CD4-positive, alpha-beta T cell treated with Interleukin-17A for 4 hours (primary cell): ENCODE measurements around the gene CFAP65.

ENCODE experiments used
- DNase-seq: peaks from one replicate; pipeline ENCODE4 v3.0.0-alpha.2; 2020; ENCODE audit warnings: mixed read lengths

Gene CFAP65, protein sequence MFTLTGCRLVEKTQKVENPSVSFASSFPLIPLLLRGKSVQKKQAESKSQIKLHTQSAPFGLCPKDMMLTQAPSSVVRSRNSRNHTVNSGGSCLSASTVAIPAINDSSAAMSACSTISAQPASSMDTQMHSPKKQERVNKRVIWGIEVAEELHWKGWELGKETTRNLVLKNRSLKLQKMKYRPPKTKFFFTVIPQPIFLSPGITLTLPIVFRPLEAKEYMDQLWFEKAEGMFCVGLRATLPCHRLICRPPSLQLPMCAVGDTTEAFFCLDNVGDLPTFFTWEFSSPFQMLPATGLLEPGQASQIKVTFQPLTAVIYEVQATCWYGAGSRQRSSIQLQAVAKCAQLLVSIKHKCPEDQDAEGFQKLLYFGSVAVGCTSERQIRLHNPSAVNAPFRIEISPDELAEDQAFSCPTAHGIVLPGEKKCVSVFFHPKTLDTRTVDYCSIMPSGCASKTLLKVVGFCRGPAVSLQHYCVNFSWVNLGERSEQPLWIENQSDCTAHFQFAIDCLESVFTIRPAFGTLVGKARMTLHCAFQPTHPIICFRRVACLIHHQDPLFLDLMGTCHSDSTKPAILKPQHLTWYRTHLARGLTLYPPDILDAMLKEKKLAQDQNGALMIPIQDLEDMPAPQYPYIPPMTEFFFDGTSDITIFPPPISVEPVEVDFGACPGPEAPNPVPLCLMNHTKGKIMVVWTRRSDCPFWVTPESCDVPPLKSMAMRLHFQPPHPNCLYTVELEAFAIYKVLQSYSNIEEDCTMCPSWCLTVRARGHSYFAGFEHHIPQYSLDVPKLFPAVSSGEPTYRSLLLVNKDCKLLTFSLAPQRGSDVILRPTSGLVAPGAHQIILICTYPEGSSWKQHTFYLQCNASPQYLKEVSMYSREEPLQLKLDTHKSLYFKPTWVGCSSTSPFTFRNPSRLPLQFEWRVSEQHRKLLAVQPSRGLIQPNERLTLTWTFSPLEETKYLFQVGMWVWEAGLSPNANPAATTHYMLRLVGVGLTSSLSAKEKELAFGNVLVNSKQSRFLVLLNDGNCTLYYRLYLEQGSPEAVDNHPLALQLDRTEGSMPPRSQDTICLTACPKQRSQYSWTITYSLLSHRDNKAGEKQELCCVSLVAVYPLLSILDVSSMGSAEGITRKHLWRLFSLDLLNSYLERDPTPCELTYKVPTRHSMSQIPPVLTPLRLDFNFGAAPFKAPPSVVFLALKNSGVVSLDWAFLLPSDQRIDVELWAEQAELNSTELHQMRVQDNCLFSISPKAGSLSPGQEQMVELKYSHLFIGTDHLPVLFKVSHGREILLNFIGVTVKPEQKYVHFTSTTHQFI (N-terminal part only)

DNA sequence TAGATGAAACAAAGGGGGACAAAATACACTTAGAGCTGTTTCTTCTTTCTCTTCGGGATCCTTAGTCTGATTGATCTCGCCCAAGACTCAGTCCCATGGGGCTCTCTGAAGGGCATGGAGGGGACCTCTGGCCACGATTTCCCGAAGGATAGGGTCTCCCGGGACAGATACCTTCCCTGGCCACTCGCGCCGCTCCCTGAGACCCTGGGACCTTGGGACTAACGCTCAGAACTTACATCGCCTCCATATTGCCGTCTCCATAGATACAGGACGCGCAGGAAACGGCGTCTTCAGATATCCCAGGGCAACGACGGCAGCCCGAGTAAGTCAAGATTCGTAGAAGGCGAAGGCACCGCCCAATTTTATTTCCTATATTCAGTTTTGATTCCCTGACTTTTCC lies at the start of gene CFAP65:
Gene CFAP65, minus strand, starts transcription at position 265 of the 400 bp plus-strand sequence. CDS start 2,468 bp downstream, outside the sequence.
- DNase-seq = no peak

DNA sequence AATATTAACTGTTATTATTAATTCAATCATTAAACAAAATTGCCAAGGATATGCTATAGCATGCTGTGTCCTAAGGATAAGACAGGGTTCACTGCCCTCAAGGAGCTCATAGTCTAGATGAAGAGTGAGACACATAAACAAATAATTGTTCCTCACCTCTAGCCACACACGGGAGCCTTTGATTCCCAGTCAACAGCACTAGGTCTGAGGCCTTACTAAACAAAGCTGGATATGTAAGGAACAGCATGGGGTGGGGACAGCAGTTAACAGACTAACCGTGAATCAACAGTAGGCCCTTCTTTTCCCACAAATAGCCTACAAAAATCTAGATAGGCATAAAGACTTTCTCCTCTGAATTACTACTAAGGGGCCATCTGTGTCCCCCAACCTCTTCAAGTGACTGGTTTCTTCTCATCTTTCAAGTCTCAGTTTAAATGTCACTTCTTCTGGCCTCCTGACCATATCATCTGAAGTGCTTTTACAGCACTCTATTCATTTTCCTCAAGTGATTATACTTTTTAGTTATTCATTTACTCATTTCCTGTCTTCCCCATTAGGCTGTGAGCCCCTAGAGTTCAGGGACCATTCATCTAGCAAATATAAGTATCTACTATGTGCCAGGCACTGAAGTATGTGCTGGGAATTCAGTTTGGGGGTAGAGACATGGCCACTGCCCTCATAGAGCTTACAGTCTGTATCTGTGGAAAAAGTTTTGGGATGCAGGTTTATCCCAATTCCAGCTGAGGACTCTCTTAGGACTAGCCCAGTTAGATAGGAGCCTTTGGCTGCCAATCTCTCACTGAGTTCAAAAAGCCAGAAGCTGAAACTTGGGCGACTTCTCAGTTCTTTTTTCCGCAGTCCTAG lies 49.4 kb upstream of the CFAP65 start:
- no peak for DNase-seq

- DNase-seq = no peak
These were observed 48.0 kb upstream of the CFAP65 start for GRCh38 chr2:219089330-219089729.

DNA sequence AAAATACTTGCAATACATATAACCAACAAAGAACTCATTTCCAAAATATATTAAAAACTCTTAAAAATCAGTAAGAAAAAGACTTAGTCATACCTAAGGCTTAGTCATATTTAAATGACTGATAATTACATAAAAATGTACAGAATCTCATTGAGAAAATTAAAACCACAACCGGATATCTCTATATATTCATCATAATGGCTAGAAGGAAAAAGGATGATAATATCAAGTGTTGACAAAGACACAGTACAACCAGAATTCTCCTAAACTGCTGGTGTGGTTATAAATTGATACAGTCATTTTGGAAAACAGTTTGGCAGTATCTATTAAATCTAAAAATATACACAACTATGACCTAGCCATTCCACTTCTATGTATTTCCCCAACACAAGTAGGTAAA lies 46.5 kb upstream of the CFAP65 start:
- DNase-seq = no peak

GRCh38 chr2:219087361-219087760 lies 46.0 kb upstream of the CFAP65 start:
- DNase-seq = no peak

DNA sequence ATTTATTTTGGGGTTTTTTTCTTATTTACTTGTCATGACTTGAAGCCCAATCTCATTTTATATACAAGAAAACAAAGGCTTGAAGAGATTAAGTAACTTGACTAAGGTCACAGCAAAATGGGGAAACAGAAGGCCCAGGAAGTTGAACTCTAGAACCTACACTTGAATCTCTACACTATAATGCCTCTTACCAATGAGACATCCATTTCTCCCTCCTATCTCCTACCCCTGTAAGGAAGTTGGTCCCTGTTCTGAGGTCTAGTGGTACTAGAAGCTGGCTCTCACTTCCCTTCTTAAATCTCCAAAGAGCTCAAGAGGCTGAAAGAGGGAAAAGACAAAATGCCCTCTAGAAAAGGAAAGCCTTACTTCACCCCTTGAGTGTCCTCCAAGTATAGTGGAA lies 44.9 kb upstream of the CFAP65 start:
- DNase-seq = no peak

GRCh38 chr2:219084791-219085190 lies 43.5 kb upstream of the CFAP65 start:
- DNase-seq = no peak

DNA sequence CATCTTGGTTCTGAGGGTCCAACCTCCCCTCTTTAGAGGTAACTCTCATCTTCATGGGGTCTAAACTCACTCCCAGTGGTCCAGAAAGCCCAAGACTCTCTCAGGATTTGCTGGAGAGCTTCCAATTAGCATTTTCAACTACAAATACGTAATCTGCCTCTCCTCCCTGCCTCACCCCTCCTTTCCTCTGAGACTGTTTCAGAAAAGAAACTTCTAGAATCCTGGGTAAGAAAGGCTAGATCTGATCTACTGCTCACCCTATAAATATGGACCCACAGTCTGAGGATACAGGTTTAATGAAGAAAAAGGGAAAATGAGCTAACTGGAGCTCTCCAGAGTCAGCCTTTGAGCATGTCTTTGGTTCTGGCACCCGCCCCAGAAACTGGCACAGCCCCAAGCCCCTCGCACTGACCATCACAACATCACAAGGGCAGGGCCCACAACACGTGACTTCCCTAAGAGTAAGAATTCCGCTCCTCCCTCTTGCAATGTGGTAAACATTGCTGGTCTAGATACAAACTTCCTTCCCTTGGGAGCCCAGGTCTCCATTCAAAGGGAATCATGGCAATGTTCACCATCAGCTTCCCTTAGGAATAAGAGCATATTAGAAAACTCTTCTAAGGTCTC lies 41.1 kb upstream of the CFAP65 start:
- no peak for DNase-seq

DNA sequence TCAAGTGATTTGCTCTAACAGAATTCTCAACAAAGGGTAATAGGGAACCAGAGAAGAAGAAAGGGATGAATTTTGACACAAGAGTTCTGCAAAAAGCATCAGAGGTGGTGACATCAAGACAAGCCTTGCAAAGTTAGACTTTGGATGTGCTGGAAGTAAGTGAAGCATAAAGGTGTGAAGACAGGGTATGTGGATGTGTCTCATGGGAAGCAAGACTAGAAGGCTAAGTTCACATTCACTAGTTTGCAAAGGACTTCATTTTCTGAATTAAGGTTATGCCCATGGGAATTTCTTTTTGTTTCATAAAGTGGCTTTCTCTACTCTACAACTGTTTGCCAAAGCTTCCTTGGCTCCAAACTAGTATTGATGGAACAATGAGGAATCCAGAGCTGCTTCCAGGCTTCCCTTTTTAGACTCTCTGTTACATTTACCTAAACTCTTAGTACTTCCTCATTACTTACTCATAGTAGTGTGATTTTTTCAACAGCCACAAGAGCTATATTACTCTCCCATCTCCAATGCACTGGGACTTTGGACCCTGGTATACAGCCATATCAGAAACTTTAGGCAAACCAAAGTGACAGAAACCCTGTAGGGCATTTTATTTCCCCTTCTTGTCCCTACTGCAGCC lies 40.5 kb upstream of the CFAP65 start:
- DNase-seq = no peak

DNA sequence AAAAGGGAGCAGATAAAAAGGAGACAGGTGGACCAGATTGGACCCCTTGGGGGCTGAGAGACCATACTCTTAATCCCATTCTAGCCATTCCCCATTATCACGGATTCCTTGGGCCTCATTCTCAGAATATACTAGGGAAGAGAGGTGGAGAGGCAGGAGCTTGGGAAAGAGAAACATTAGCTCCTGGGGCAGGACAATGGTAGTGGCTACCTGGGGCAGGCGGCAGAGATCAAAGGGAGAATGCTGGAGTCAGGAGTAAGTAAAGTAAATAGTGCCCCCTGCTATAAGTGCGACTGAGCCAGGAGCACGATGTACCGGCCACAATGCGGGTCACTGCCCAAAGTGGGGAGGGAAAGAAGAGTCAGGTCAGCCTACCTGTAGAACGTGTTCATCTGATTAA lies 39.8 kb upstream of the CFAP65 start:
- no peak for DNase-seq

- DNase-seq = no peak
These were observed 38.1 kb upstream of the CFAP65 start for GRCh38 chr2:219079417-219079816.

DNA sequence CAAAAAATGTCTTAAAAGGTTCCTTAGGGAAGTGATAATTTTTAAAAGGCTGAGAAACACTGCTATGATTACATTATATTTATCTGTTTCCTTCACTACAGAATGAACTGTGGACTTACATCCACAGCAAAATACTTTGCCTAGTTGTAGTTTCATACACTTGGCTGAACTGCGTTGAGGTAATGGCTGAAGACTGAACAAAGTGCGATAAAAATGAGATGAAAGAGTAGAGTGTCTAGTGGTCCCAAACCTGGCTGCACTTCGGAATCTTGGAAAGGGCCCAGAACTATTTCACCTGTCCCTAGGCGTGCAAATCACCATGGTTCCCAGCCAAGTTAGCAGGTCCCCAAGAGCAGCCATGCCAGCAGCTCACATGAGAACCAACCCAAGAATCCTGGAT lies 37.6 kb upstream of the CFAP65 start:
- no peak for DNase-seq

- no peak for DNase-seq
These were observed 36.8 kb upstream of the CFAP65 start for GRCh38 chr2:219078126-219078525.

DNA sequence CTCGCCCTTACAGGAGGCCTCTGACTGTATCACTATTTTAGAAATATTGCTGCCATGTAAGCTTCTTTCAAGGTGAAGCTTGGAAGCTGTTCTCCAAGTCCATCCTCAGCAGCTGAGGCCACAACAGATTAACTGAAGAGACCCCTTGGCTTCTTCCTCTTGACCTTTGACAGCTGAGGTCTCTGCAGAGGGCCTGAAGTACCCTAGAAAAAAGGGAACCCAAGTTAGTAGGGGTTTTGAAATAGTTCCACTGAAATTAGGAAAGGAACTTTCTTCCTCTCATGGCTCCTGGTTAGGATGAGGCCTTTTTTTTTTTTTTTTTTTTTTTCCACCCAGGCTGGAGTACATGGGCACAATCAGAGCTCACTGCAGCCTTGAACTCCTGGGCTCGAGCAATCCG lies 34.9 kb upstream of the CFAP65 start:
- no peak for DNase-seq

DNA sequence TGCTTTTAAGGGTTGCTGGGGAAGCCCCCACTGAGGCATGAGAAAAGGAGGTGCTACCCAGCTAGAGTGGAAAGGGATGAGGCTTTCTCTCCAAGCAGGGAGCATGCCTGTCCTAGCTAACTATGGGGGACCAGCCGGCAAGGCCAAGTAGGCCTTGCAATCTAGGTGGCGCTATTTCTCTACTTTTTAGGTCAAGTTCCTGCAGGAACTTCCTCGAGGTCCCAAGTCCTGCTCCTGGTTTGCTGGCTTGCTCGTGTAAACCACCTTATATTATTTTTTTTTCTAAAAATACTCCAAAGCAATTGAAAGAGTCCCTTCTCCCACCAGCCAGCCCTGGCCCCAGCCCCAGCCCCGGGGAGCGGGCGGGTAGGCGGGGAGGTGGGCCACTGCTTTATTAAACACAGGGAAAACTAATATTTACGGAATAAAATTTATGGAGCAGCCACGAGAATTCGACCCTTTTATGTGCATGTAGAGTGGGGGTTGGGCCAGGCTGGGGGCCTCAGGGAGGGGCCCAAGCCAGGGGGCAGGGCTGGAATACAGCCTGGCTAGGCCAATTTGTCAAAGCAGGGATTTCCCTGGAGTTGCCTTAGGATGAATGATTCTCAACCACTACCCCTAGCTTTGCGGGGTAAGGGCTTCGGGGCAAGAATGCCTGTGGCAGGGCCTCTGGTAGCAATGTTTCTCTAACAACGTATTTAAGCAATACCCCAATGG lies 32.3 kb upstream of the CFAP65 start:
- DNase-seq = peak; percentile 25

DNA sequence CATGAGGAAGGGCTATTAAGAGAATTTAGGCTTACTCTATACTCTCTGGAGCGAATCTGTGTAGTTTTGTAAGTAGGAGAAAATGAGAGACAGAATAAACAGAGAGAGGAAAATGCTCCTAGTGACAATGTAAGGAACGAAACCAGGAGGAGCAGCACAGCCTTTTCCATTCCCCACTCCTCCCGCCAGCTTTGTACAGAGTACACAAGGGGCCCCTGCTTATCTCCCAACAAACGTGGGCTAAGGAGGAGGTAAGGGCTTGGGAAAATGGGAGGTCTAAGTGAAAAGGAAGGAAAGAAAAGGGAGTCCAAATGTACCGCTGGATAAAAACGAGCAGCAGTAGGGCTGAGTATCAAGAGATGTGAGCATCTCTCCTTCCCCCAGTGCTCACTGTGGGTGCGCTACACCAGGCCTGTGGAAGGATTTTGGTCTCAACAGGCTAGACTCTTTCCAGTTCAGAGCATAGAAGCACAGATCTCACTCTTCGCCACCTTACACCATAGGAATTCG lies 31.5 kb upstream of the CFAP65 start:
- DNase-seq = no peak

DNA sequence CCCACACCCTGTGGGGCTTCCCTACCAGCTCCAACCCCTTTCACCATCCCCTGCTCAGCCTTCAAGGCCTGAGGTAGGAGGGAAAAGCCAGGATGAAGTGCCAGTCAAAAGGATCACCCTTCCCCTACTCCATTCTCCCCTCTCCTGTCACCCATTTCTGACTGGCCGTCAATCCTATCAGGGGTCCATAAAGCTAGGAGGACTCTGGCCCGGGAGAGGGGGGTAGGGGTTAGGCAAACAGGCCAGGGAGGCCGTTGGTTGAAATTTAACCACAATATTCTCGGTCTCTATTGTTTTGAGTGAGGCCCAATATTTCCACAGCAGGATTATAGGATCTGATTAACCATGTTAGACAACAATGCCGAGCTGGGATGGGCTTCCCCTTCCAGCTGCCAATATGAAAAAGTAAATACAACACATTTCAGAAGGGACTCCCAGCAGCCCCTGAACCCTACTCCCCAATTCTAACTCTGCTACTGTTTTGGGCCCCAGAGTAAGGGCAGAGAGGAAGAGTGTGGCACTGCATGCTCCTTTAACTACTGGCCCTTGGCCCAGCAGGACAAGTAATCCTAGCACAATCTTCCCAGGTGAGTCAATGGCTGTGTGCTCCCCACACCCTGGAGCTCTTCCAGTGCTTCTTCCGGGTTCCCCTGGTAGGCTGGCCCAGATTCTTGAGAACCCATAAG lies 30.0 kb upstream of the CFAP65 start:
- no peak for DNase-seq

DNA sequence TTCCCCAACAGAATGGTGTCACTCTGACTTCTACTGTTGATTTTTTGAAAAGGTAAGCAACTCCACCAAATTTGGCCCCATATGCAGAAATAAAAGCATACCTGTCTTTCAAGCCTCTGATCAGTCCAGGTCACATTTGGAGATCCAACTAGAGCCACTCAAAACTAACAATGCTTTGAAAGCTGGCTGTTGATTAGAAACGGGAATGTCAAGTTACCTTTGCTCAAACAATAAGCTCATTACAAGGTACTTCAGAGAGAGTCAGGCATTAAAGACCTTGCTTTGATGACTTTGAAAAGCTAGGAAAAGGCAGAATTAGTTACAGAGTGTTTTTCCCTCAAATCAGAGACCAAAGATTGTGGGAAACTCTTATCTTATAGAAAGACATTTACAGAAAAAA lies 24.2 kb upstream of the CFAP65 start:
- no peak for DNase-seq

GRCh38 chr2:219062081-219062480 lies 20.8 kb upstream of the CFAP65 start:
- no peak for DNase-seq
